Fibroblast of mammary gland (primary cell): Measurements from ENCODE around the gene STARD3.

Source experiments
- DNase-seq: peaks from one replicate; pipeline ENCODE4 v3.0.0-alpha.2; 2010; ENCODE audit warnings: low read depth
- H3K4me3 ChIP-seq: 2 replicates; pipeline ENCODE4 v1.5.1; 2011; ENCODE audit warnings: low read depth, mild to moderate bottlenecking, low read length, moderate library complexity; ENCODE audit not compliant: control insufficient read depth
- CTCF ChIP-seq: conservative IDR thresholded peaks from 2 replicates; pipeline ENCODE4 v1.5.1; 2011; ENCODE audit warnings: low read depth, low read length, inconsistent platforms; ENCODE audit not compliant: control insufficient read depth, insufficient read depth

The STARD3 gene

GRCh38 chr17:39605492-39606433 lies 31.2 kb upstream of the STARD3 start:
- TF ChIP-seq CTCF: no peak
- H3K4me3 ChIP-seq: no peak overlapping the region
- peak; percentile 21 for DNase-seq

GRCh38 chr17:39606434-39607056 lies 30.4 kb upstream of the STARD3 start:
- TF ChIP-seq CTCF: no peak
- H3K4me3 ChIP-seq: no peak overlapping the region
- DNase-seq: no peak

GRCh38 chr17:39607057-39607850 lies 29.7 kb upstream of the STARD3 start:
- DNase-seq: no peak
- H3K4me3 ChIP-seq: no peak overlapping the region
- TF ChIP-seq CTCF: no peak

- no peak within 1 kb of the TSS for H3K4me3 ChIP-seq
- no peak for TF ChIP-seq CTCF
Measured at GRCh38 chr17:39607851-39608130, 29.2 kb upstream of the STARD3 start, which contains the start of gene NEUROD2. TSS of gene NEUROD2 (minus strand) at chr17:39607920. CDS start at chr17:39606599, 1,321 bp downstream.

GRCh38 chr17:39608142-39608981 lies 28.6 kb upstream of the STARD3 start:
- DNase-seq: no peak
- no peak for TF ChIP-seq CTCF
- H3K4me3 ChIP-seq: no peak overlapping the region

More at GRCh38 chr17:39607851-39608130, 29.2 kb upstream of the STARD3 start, which contains the start of gene NEUROD2:
- no peak for DNase-seq
